GM23338 (cell line): ENCODE measurements around the gene DHRS12. TPM values are rescaled to one million over a fixed set of nuclear protein-coding genes. Genes with fewer than 3 reads are reported as not detected.

Source experiments
- ATAC-seq: fragments of 200-7000 bp; cut with Tn5 transposase; 3 replicates; pipeline ENCODE4 v1.9.1; 2020
- DNase-seq: peaks from one replicate; pipeline ENCODE4 v3.0.0-alpha.2; 2015; ENCODE audit warnings: low spot score
- H2AFZ ChIP-seq: fragments of 200-600 bp; sonication (generic); 2 replicates; pipeline ENCODE4 v1.8.0; 2016; ENCODE audit warnings: antibody characterized with exemption, mild to moderate bottlenecking, moderate library complexity
- H3F3A ChIP-seq: fragments of 200-600 bp; sonication (generic); replicated peaks from 2 replicates; pipeline ENCODE4 v1.8.0; 2017; ENCODE audit warnings: antibody characterized with exemption, mixed run types, low read depth
- H3K27ac ChIP-seq: fragments of 200-600 bp; sonication (generic); 2 replicates; pipeline ENCODE4 v1.6.1; 2016; ENCODE audit warnings: low read depth
- H3K27me3 ChIP-seq: fragments of 200-600 bp; sonication (generic); 2 replicates; pipeline ENCODE4 v1.8.0; 2016; ENCODE audit warnings: mild to moderate bottlenecking, mixed run types, moderate library complexity; ENCODE audit not compliant: insufficient read depth
- H3K36me3 ChIP-seq: fragments of 200-600 bp; sonication (generic); 2 replicates; pipeline ENCODE4 v1.8.0; 2016; ENCODE audit warnings: mild to moderate bottlenecking; ENCODE audit not compliant: insufficient read depth
- H3K4me1 ChIP-seq: fragments of 200-600 bp; sonication (generic); 2 replicates; pipeline ENCODE4 v1.8.0; 2016; ENCODE audit warnings: mild to moderate bottlenecking, moderate library complexity; ENCODE audit not compliant: insufficient read depth
- H3K4me2 ChIP-seq: fragments of 200-600 bp; sonication (generic); 2 replicates; pipeline ENCODE4 v1.7.1; 2017; ENCODE audit warnings: mixed run types
- H3K4me3 ChIP-seq: fragments of 200-600 bp; sonication (generic); 2 replicates; pipeline ENCODE4 v1.6.1; 2016; ENCODE audit warnings: mixed run types
- H3K79me2 ChIP-seq: fragments of 200-600 bp; sonication (generic); replicated peaks from 2 replicates; pipeline ENCODE4 v1.8.0; 2017; ENCODE audit warnings: mild to moderate bottlenecking; ENCODE audit not compliant: insufficient read depth
- H3K9me2 ChIP-seq: fragments of 200-600 bp; sonication (generic); 2 replicates; pipeline ENCODE4 v1.8.0; 2017; ENCODE audit not compliant: insufficient read depth
- H4K20me1 ChIP-seq: fragments of 200-600 bp; sonication (generic); replicated peaks from 2 replicates; pipeline ENCODE4 v1.8.0; 2017; ENCODE audit warnings: mild to moderate bottlenecking; ENCODE audit not compliant: insufficient read depth
- H3K27ac Mint-ChIP-seq: 2 replicates; pipeline ENCODE4 v1.8.0; 2020; ENCODE audit warnings: inconsistent platforms, mild to moderate bottlenecking, moderate library complexity, mixed read lengths
- H3K27me3 Mint-ChIP-seq: 3 replicates; pipeline ENCODE4 v1.8.0; 2022; ENCODE audit warnings: low read depth, mild to moderate bottlenecking, moderate library complexity, mixed read lengths, inconsistent platforms; ENCODE audit not compliant: insufficient read depth, poor library complexity
- H3K36me3 Mint-ChIP-seq: 3 replicates; pipeline ENCODE4 v1.8.0; 2021; ENCODE audit warnings: low read depth, mild to moderate bottlenecking, inconsistent platforms, moderate library complexity, mixed read lengths
- H3K4me1 Mint-ChIP-seq: 3 replicates; pipeline ENCODE4 v1.8.0; 2020; ENCODE audit warnings: mild to moderate bottlenecking, inconsistent platforms, mixed read lengths
- H3K4me3 Mint-ChIP-seq: 3 replicates; pipeline ENCODE4 v1.8.0; 2021; ENCODE audit warnings: moderate library complexity, mild to moderate bottlenecking, inconsistent platforms, mixed read lengths
- H3K9me3 Mint-ChIP-seq: 3 replicates; pipeline ENCODE4 v1.8.0; 2020; ENCODE audit warnings: moderate library complexity, mild to moderate bottlenecking, inconsistent platforms, mixed read lengths
- CREB1 ChIP-seq: fragments of 250-450 bp; sonication (Bioruptor Pico); IDR thresholded peaks from 2 replicates; pipeline ENCODE4 v1.5.0; 2020; ENCODE audit warnings: low read depth, mild to moderate bottlenecking, moderate library complexity
- CTCF ChIP-seq, 2 experiments: fragments of 200-600 bp in 1 of 2; sonication (generic) in 1 of 2; conservative IDR thresholded peaks; 2 replicates each; pipeline versions ENCODE4 v1.5.1 to v1.6.1; 2016 to 2017; ENCODE audit warnings: antibody characterized with exemption in 2 of 2, low read depth in 2 of 2, mild to moderate bottlenecking in 2 of 2, moderate library complexity in 1 of 2
- EZH2 ChIP-seq: fragments of 200-600 bp; sonication (generic); IDR thresholded peaks from one replicate; pipeline ENCODE4 v1.8.0; 2017; ENCODE audit warnings: antibody characterized with exemption, mild to moderate bottlenecking, low read depth; ENCODE audit not compliant: unreplicated experiment
- JUNB ChIP-seq: IDR thresholded peaks from one replicate; pipeline ENCODE4 v1.6.1; 2016; ENCODE audit warnings: antibody characterized with exemption; ENCODE audit not compliant: unreplicated experiment
- NANOG ChIP-seq: IDR thresholded peaks from 2 replicates; pipeline ENCODE4 v1.6.1; 2016; ENCODE audit warnings: antibody characterized with exemption, borderline replicate concordance
- REST ChIP-seq: IDR thresholded peaks from one replicate; pipeline ENCODE4 v1.6.1; 2018; ENCODE audit warnings: antibody characterized with exemption; ENCODE audit not compliant: unreplicated experiment
- STAT1 ChIP-seq: IDR thresholded peaks from one replicate; pipeline ENCODE4 v1.6.1; 2016; ENCODE audit warnings: antibody characterized with exemption; ENCODE audit not compliant: unreplicated experiment
- polyA plus RNA-seq: library from polyadenylated mRNA; unstranded; fragments of >200 nt; fragmentation: Nextera tagmentation; extraction: Ambion mirVana; gene quantifications from 2 replicates; pipeline ENCODE4 v1.2.1, GENCODE V29; 2016
- total RNA-seq: library from RNA; depleted of rRNA; stranded (reverse); fragments of >200 nt; shearing (Covaris generic); gene quantifications from 2 replicates; pipeline ENCODE4 v1.2.3, GENCODE V29; 2014
- TF ChIP-seq, protein P1 (sequence below): IDR thresholded peaks from 2 replicates; pipeline ENCODE4 v1.6.1; 2016; ENCODE audit warnings: antibody characterized with exemption

The DHRS12 gene
- total and polyA plus RNA-seq, 2 experiments from 2014 or later, result 4.6 to 12.2 TPM

- Histone ChIP-seq H4K20me1 (peaks cover 10% of the 10 kb centered on the region; the same call in 1 of the 2 replicates), H3K27ac (no peak overlapping the region), H3K4me2 (no peak overlapping the region), H3K79me2 (no peaks in the 10 kb centered on the region; the same call in 1 of the 2 replicates), H3K9me2 (no peaks in the 10 kb centered on the region), H3K4me3 (no peak overlapping the region), H3K27me3 (no peaks in the 10 kb centered on the region), H3K4me1 (no peaks in the 10 kb centered on the region), H2AFZ (no peak overlapping the region), H3K36me3 (peaks cover 32% of the 10 kb centered on the region), H3F3A (no peaks in the 10 kb centered on the region)
- H3K27me3 Mint-ChIP-seq, result peaks cover 3% of the 10 kb centered on the region
- no peak overlapping the region for H3K27ac Mint-ChIP-seq
- H3K9me3 Mint-ChIP-seq, result peaks cover 4% of the 10 kb centered on the region; the same call in 1 of the 3 replicates
- DNase-seq, result no peak
- TF ChIP-seq CREB1 (CRISPR knock-in tag) (no peak), EZH2 (no peak), NANOG (no peak), REST (no peak), JUNB (no peak), CTCF (conservative IDR thresholded peaks at IDR 0.05; ENCODE audit: low read depth in 2 of 2) (no peak), STAT1 (no peak)
- TF ChIP-seq, protein P1, sequence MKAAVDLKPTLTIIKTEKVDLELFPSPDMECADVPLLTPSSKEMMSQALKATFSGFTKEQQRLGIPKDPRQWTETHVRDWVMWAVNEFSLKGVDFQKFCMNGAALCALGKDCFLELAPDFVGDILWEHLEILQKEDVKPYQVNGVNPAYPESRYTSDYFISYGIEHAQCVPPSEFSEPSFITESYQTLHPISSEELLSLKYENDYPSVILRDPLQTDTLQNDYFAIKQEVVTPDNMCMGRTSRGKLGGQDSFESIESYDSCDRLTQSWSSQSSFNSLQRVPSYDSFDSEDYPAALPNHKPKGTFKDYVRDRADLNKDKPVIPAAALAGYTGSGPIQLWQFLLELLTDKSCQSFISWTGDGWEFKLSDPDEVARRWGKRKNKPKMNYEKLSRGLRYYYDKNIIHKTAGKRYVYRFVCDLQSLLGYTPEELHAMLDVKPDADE, result no peak
- no peak overlapping the region for H3K4me3 Mint-ChIP-seq
- no peak for ATAC-seq
- H3K4me1 Mint-ChIP-seq, result no peaks in the 10 kb centered on the region
- peaks cover 61% of the 10 kb centered on the region for H3K36me3 Mint-ChIP-seq
Observed at GRCh38 chr13:51742031-51742430, 61.9 kb downstream of the DHRS12 start.

- peaks cover 52% of the 10 kb centered on the region for H3K36me3 Mint-ChIP-seq
- H3K9me3 Mint-ChIP-seq, result no peaks in the 10 kb centered on the region
- H3K79me2 ChIP-seq, result no peaks in the 10 kb centered on the region; the same call in 1 of the 2 replicates
- no peaks in the 10 kb centered on the region for H3F3A ChIP-seq
- no peak for DNase-seq
- peaks cover 3% of the 10 kb centered on the region for H3K27me3 Mint-ChIP-seq
- H3K4me3 ChIP-seq, result no peak overlapping the region
- H3K36me3 ChIP-seq, result peaks cover 25% of the 10 kb centered on the region
- H3K27ac Mint-ChIP-seq, result no peak overlapping the region
- no peak for ATAC-seq
- no peak overlapping the region for H3K4me2 ChIP-seq
- H3K4me1 Mint-ChIP-seq, result no peaks in the 10 kb centered on the region
- no peaks in the 10 kb centered on the region for H3K27me3 ChIP-seq
- no peaks in the 10 kb centered on the region for H3K9me2 ChIP-seq
- H3K4me1 ChIP-seq, result no peaks in the 10 kb centered on the region
- no peak overlapping the region for H2AFZ ChIP-seq
- peaks cover 10% of the 10 kb centered on the region for H4K20me1 ChIP-seq
- no peak overlapping the region for H3K27ac ChIP-seq
- H3K4me3 Mint-ChIP-seq, result no peak overlapping the region
- TF ChIP-seq NANOG (no peak), REST (no peak), CREB1 (CRISPR knock-in tag) (no peak), STAT1 (no peak)
Observed at GRCh38 chr13:51740698-51741097, 63.3 kb downstream of the DHRS12 start.
